Colonic mucosa (tissue), 4 donors: Measurements from ENCODE around the gene DENND6A. TPM values are rescaled to one million over a fixed set of nuclear protein-coding genes. Genes with fewer than 3 reads are reported as not detected.

Experiments
- DNase-seq: peaks from one replicate; pipeline ENCODE4 v3.0.0-alpha.2; 2020
- H3K27ac ChIP-seq: fragments of 200-600 bp; one replicate; pipeline ENCODE4 v1.8.0; 2021
- H3K27me3 ChIP-seq: fragments of 200-600 bp; one replicate; pipeline ENCODE4 v1.8.0; 2021
- H3K36me3 ChIP-seq: fragments of 200-600 bp; one replicate; pipeline ENCODE4 v1.8.0; 2021
- H3K4me1 ChIP-seq: fragments of 200-600 bp; one replicate; pipeline ENCODE4 v1.8.0; 2021; ENCODE audit warnings: mild to moderate bottlenecking
- H3K4me3 ChIP-seq: fragments of 200-600 bp; one replicate; pipeline ENCODE4 v1.8.0; 2021
- H3K9ac ChIP-seq, 2 donors: one replicate each; pipeline ENCODE4 v1.7.0; 2013; ENCODE audit warnings: control low read depth in 2 of 2, low read depth in 2 of 2, low read length in 2 of 2
- H3K9me3 ChIP-seq: fragments of 200-600 bp; one replicate; pipeline ENCODE4 v1.8.0; 2021
- CTCF ChIP-seq: fragments of 200-600 bp; IDR thresholded peaks from one replicate; pipeline ENCODE4 v1.8.0; 2022; ENCODE audit warnings: antibody characterized with exemption, mild to moderate bottlenecking
- intact Hi-C: fragments of 100-400 bp; cut with DNase I; formaldehyde crosslinking; loops from one replicate; pipeline ENCODE4 v1.14.1; 2022
- total RNA-seq, 2 donors: library from RNA; stranded (reverse); fragmentation: NEBNext Ultra II Directional in 1 of 2; extraction: Animal tissue kit (Norgen Biotek cat#: 25700) in 1 of 2; gene quantifications; one replicate each; pipeline ENCODE4 v1.2.1, GENCODE V29; 2021
- donor health status: healthy.
- donor health status: DM: no; HTN: no; CAD: no.
- donor health status: DM: no; HTN: no; CAD: no.

DENND6A gene
- total RNA-seq, 2 donors from 2014 or later, result 15.7 to 24.7 TPM

GRCh38 chr3:57592306-57592705 is 100.6 kb downstream of the DENND6A start:
- no peak overlapping the region for H3K27ac ChIP-seq
- H3K36me3 ChIP-seq, result no peaks in the 10 kb centered on the region
- H3K4me3 ChIP-seq, result no peak overlapping the region
- DNase-seq, result no peak
- H3K27me3 ChIP-seq, result no peaks in the 10 kb centered on the region
- H3K9ac ChIP-seq, result no peak overlapping the region
- peaks cover 8% of the 10 kb centered on the region for H3K4me1 ChIP-seq
- intact Hi-C loops, result loop anchor here (10.0 kb wide), 1 partner anchor 162 kb away; the partner anchor contains the start of gene SLMAP
- TF ChIP-seq CTCF, result no peak
- H3K9me3 ChIP-seq, result no peaks in the 10 kb centered on the region

- Histone ChIP-seq H3K9me3 (no peaks in the 10 kb centered on the region), H3K27me3 (no peaks in the 10 kb centered on the region), H3K4me1 (peaks cover 2% of the 10 kb centered on the region), H3K36me3 (no peaks in the 10 kb centered on the region), H3K4me3 (no peak overlapping the region), H3K9ac (no peak overlapping the region), H3K27ac (no peak overlapping the region)
- intact Hi-C loops, result no loop called here
- TF ChIP-seq CTCF, result no peak
- no peak for DNase-seq
These were observed 105.0 kb downstream of the DENND6A start for GRCh38 chr3:57587905-57588304.

GRCh38 chr3:57586778-57587177 is 106.1 kb downstream of the DENND6A start:
- intact Hi-C loops, result no loop called here
- TF ChIP-seq CTCF, result no peak
- DNase-seq, result no peak

GRCh38 chr3:57583544-57583943 is 109.3 kb downstream of the DENND6A start:
- intact Hi-C loops, result no loop called here
- peak overlapping the region in 1 of 2 donors; percentile 46 for H3K9ac ChIP-seq
- H3K4me1 ChIP-seq, result no peaks in the 10 kb centered on the region
- H3K27me3 ChIP-seq, result no peaks in the 10 kb centered on the region
- no peak for DNase-seq
- H3K36me3 ChIP-seq, result no peaks in the 10 kb centered on the region
- H3K4me3 ChIP-seq, result no peak overlapping the region
- no peak for TF ChIP-seq CTCF
- no peaks in the 10 kb centered on the region for H3K9me3 ChIP-seq
- peak overlapping the region; percentile 61 for H3K27ac ChIP-seq

More at GRCh38 chr3:57586778-57587177, 106.1 kb downstream of the DENND6A start:
- no peak overlapping the region for H3K9ac ChIP-seq
- H3K27ac ChIP-seq, result no peak overlapping the region
- no peaks in the 10 kb centered on the region for H3K27me3 ChIP-seq
- H3K4me1 ChIP-seq, result no peaks in the 10 kb centered on the region
- H3K9me3 ChIP-seq, result no peaks in the 10 kb centered on the region
- H3K4me3 ChIP-seq, result no peak overlapping the region
- H3K36me3 ChIP-seq, result no peaks in the 10 kb centered on the region

GRCh38 chr3:57582474-57583168 is 110.3 kb downstream of the DENND6A start:
- peak; percentile 16 for TF ChIP-seq CTCF
- Histone ChIP-seq H3K27ac (peak overlapping the region; percentile 61), H3K4me3 (no peak overlapping the region), H3K27me3 (no peaks in the 10 kb centered on the region), H3K4me1 (no peaks in the 10 kb centered on the region), H3K9ac (peak overlapping the region in 1 of 2 donors; percentile 46), H3K9me3 (no peaks in the 10 kb centered on the region), H3K36me3 (no peaks in the 10 kb centered on the region)
- intact Hi-C loops, result no loop called here
- peak; percentile 53 for DNase-seq
